HepG2 (cell line): ENCODE data around the gene CAPS. TPM values are rescaled to one million over a fixed set of nuclear protein-coding genes. Genes with fewer than 3 reads are reported as not detected.

Source experiments
- ATAC-seq: fragments of 200-7000 bp; cut with Tn5 transposase; 3 replicates; pipeline ENCODE4 v1.9.1; 2020; ENCODE audit warnings: mild to moderate bottlenecking, moderate library complexity
- BruUV-seq: library from RNA; stranded (reverse); fragments of 400-500 nt; replicated peaks from 2 replicates; lab custom pipeline; 2021; lab: Mats Ljungman, UMichigan
- CTCF ChIA-PET: fragments of 300-600 bp; formaldehyde crosslinking; extraction: SDS; loops from one replicate; lab custom pipeline; 2021; ENCODE audit warnings: low total read pairs, inconsistent platforms, low intra/inter-chr PET ratio; lab: Yijun Ruan, JAX
- POLR2A ChIA-PET: fragments of 350-600 bp; sonication (Branson Sonifier 250); formaldehyde crosslinking; loops from one replicate; lab custom pipeline; 2020; ENCODE audit warnings: antibody characterized with exemption, inconsistent platforms; lab: Yijun Ruan, JAX
- DNase-seq: peaks from one replicate; pipeline ENCODE4 v3.0.0-alpha.2; 2015; ENCODE audit warnings: low spot score
- FAIRE-seq: peaks from 3 replicates; lab custom pipeline; 2011; peaks lifted over from hg19 to GRCh38; lab: Jason Lieb, UNC
- H2AFZ ChIP-seq: one replicate; pipeline ENCODE4 v1.6.1; 2011; ENCODE audit warnings: low read length, inconsistent platforms
- H3K27ac ChIP-seq: fragments of 300-600 bp; 3 replicates; pipeline ENCODE4 v1.8.0; 2011; ENCODE audit warnings: mixed run types, mild to moderate bottlenecking, mixed read lengths, low read length, inconsistent platforms; ENCODE audit not compliant: insufficient read depth; ENCODE audit errors: extremely low read length
- H3K27me3 ChIP-seq, 2 experiments: fragments of 200-600 bp in 1 of 2; 2 replicates in 1 of 2; 3 replicates in 1 of 2; pipeline versions ENCODE4 v1.6.0 to v1.8.0; 2011; ENCODE audit warnings: low read length in 2 of 2, mild to moderate bottlenecking in 2 of 2, moderate library complexity in 2 of 2, inconsistent platforms in 1 of 2; ENCODE audit not compliant: insufficient read depth in 2 of 2, control insufficient read depth in 1 of 2
- H3K36me3 ChIP-seq, 2 experiments: fragments of 200-600 bp in 1 of 2; replicated peaks in 1 of 2; 2 replicates in 1 of 2; 3 replicates in 1 of 2; pipeline versions ENCODE4 v1.5.1 to v1.8.0; 2011; ENCODE audit warnings: low read length in 2 of 2, inconsistent platforms in 1 of 2; ENCODE audit not compliant: insufficient read depth in 2 of 2, control insufficient read depth in 1 of 2
- H3K4me1 ChIP-seq: 2 replicates; pipeline ENCODE4 v1.5.1; 2012; ENCODE audit warnings: low read length, inconsistent platforms; ENCODE audit not compliant: insufficient read depth
- H3K4me2 ChIP-seq: 2 replicates; pipeline ENCODE4 v1.6.0; 2011; ENCODE audit warnings: low read depth, low read length, inconsistent platforms
- H3K4me3 ChIP-seq, 3 experiments: fragments of 200-600 bp in 1 of 3; sonication (generic), shearing (Covaris generic) in 1 of 3; replicated peaks in 1 of 3; 2 replicates each; pipeline ENCODE4 v1.5.1; 2011 to 2016; ENCODE audit warnings: low read length in 3 of 3, inconsistent platforms in 2 of 3, low read depth in 2 of 3, mild to moderate bottlenecking in 2 of 3, control low read depth in 1 of 3, mixed read lengths in 1 of 3; ENCODE audit not compliant: insufficient read depth in 1 of 3
- H3K79me2 ChIP-seq: one replicate; pipeline ENCODE4 v1.6.1; 2011; ENCODE audit warnings: low read length, inconsistent platforms; ENCODE audit not compliant: insufficient read depth
- H3K9ac ChIP-seq: 2 replicates; pipeline ENCODE4 v1.6.0; 2011; ENCODE audit warnings: mild to moderate bottlenecking, low read depth, low read length, inconsistent platforms; ENCODE audit not compliant: insufficient read depth
- H3K9me3 ChIP-seq: 2 replicates; pipeline ENCODE4 v1.5.1; 2012; ENCODE audit warnings: mild to moderate bottlenecking, low read length
- H4K20me1 ChIP-seq: 2 replicates; pipeline ENCODE4 v1.6.0; 2011; ENCODE audit warnings: inconsistent platforms, mild to moderate bottlenecking, low read length, moderate library complexity; ENCODE audit not compliant: insufficient read depth
- ARID4A ChIP-seq: sonication (generic); formaldehyde crosslinking; IDR thresholded peaks from 2 replicates; pipeline ENCODE4 v1.5.0; 2020; ENCODE audit warnings: mild to moderate bottlenecking, missing genetic modification reagents, borderline replicate concordance
- ATF3 ChIP-seq: sonication (generic); formaldehyde crosslinking; IDR thresholded peaks from 2 replicates; pipeline ENCODE4 v1.4.0; 2020; ENCODE audit warnings: missing genetic modification reagents
- HNRNPLL ChIP-seq: fragments of 200-400 bp; formaldehyde crosslinking; IDR thresholded peaks from 2 replicates; pipeline ENCODE4 v1.6.1; 2017; ENCODE audit warnings: mild to moderate bottlenecking, low read depth, low read length; ENCODE audit not compliant: poor library complexity, severe bottlenecking
- MTF2 ChIP-seq: sonication (generic); formaldehyde crosslinking; IDR thresholded peaks from 2 replicates; pipeline ENCODE4 v1.5.0; 2020; ENCODE audit warnings: missing genetic modification reagents, borderline replicate concordance
- RARG ChIP-seq: sonication (generic); formaldehyde crosslinking; IDR thresholded peaks from 2 replicates; pipeline ENCODE4 v1.4.0; 2020; ENCODE audit warnings: low read depth, mild to moderate bottlenecking, missing genetic modification reagents
- RNF219 ChIP-seq: sonication (generic); formaldehyde crosslinking; IDR thresholded peaks from 2 replicates; pipeline ENCODE4 v1.5.0; 2020; ENCODE audit warnings: mild to moderate bottlenecking, missing genetic modification reagents
- SRSF1 ChIP-seq: fragments of 200-400 bp; formaldehyde crosslinking; optimal IDR thresholded peaks from 2 replicates; pipeline ENCODE3; 2017; ENCODE audit warnings: mild to moderate bottlenecking, low read depth, low read length, moderate library complexity
- ZBTB26 ChIP-seq: IDR thresholded peaks from 2 replicates; pipeline ENCODE4 v1.6.1; 2016; ENCODE audit warnings: missing compliant biosample characterization, missing genetic modification reagents, borderline replicate concordance
- ZBTB4 ChIP-seq: sonication (generic); formaldehyde crosslinking; IDR thresholded peaks from 2 replicates; pipeline ENCODE4 v1.4.0; 2020; ENCODE audit warnings: missing genetic modification reagents, mild to moderate bottlenecking, borderline replicate concordance
- ZNF629 ChIP-seq: sonication (generic); formaldehyde crosslinking; conservative IDR thresholded peaks from 2 replicates; pipeline ENCODE4 v1.5.0; 2020; ENCODE audit warnings: missing genetic modification reagents
- ZNF703 ChIP-seq: sonication (generic); formaldehyde crosslinking; IDR thresholded peaks from 2 replicates; pipeline ENCODE4 v1.5.1; 2020; ENCODE audit warnings: missing genetic modification reagents, mild to moderate bottlenecking, moderate library complexity, borderline replicate concordance
- ZNF878 ChIP-seq: sonication (generic); formaldehyde crosslinking; IDR thresholded peaks from 2 replicates; pipeline ENCODE4 v1.8.1; 2023; ENCODE audit warnings: mild to moderate bottlenecking, missing genetic modification reagents, moderate library complexity
- ZSCAN20 ChIP-seq: sonication (generic); formaldehyde crosslinking; IDR thresholded peaks from 2 replicates; pipeline ENCODE4 v1.4.0; 2020; ENCODE audit warnings: missing genetic modification reagents, mild to moderate bottlenecking, borderline replicate concordance
- WGBS: methylation state at CpG from one replicate; pipeline ENCODE4 v1.1.6; 2017; ENCODE audit warnings: low lambda C conversion rate; 5-methylcytosine and 5-hydroxymethylcytosine counted together
- in situ Hi-C: cut with HindIII; loops from 2 replicates; pipeline ENCODE4 v1.10.0; 2017; ENCODE audit warnings: low pct_unique_long_range_greater_than_20kb; ENCODE audit not compliant: extremely low pct_ligation_motif_present
- intact Hi-C: fragments of 100-400 bp; cut with micrococcal nuclease; formaldehyde crosslinking; loops from one replicate; pipeline ENCODE4 v1.10.0; 2022; ENCODE audit not compliant: unreplicated experiment
- polyA plus RNA-seq, 8 experiments: library from polyadenylated mRNA; depleted of rRNA in 3 of 8; stranded (reverse) in 7 of 8; unstranded in 1 of 8; fragments of >200 nt; fragmentation: Illumina TruSeq in 4 of 8; extraction: Trizol in 4 of 8; gene quantifications; 2 replicates each; pipeline versions ENCODE4 v1.2.1 to v1.2.3, GENCODE V29; 2011 to 2016; ENCODE audit warnings: low read depth in 4 of 8, missing spikeins in 1 of 8, mixed read lengths in 1 of 8; ENCODE audit not compliant: insufficient read depth in 1 of 8
- total RNA-seq, 5 experiments: library from RNA; depleted of rRNA; stranded (reverse); fragments of >200 nt; fragmentation: Illumina TruSeq; extraction: Trizol; gene quantifications; 2 replicates each; pipeline ENCODE4 v1.2.3, GENCODE V29; 2016; ENCODE audit warnings: low read depth in 1 of 5

The CAPS gene
- total and polyA plus RNA-seq, 2 of the 13 experiments (the other 11 are each of a cell fraction or from before 2014, with no cell fraction given), result 3.1 TPM

- no peak for DNase-seq
- ChIA-PET CTCF (no interaction called here), POLR2A (no interaction called here)
- Histone ChIP-seq H3K4me3 (no peak overlapping the region), H4K20me1 (peaks cover 52% of the 10 kb centered on the region; the same call in 1 of the 2 replicates), H3K9ac (no peak overlapping the region), H3K9me3 (no peaks in the 10 kb centered on the region), H3K4me2 (no peak overlapping the region), H3K79me2 (peaks cover 81% of the 10 kb centered on the region), H3K27me3 (no peaks in the 10 kb centered on the region), H2AFZ (no peak overlapping the region), H3K4me1 (peaks cover 19% of the 10 kb centered on the region), H3K36me3 (peaks cover 20 to 63% of the 10 kb centered on the region in 2 experiments), H3K27ac (no peak overlapping the region)
- WGBS, result 93% methylated on average over 10 of the region's 10 CpGs
- FAIRE-seq, result no peak
- no peak for ATAC-seq
- intact Hi-C loops (no loop called here), in situ Hi-C loops (no loop called here)
- no TSS peak for BruUV-seq
- no peak for TF ChIP-seq ZSCAN20 (CRISPR knock-in tag)
- TF ChIP-seq HNRNPLL, result no peak
- TF ChIP-seq ZBTB4 (CRISPR knock-in tag), result no peak
- TF ChIP-seq MTF2 (CRISPR knock-in tag), result no peak
- TF ChIP-seq ZNF629 (CRISPR knock-in tag), result no peak
- TF ChIP-seq ZNF878, result no peak
- no peak for TF ChIP-seq ATF3 (CRISPR knock-in tag)
- no peak for TF ChIP-seq RARG
- no peak for TF ChIP-seq ZBTB26 (CRISPR knock-in tag)
- TF ChIP-seq SRSF1, result no peak
- no peak for TF ChIP-seq ARID4A
- TF ChIP-seq ZNF703 (CRISPR knock-in tag), result no peak
- TF ChIP-seq RNF219 (CRISPR knock-in tag), result no peak
Observed at GRCh38 chr19:5943045-5943444, 29.0 kb downstream of the CAPS start.
